ENCODE measurements around the gene CADPS. TPM values are rescaled to one million over a fixed set of nuclear protein-coding genes. Genes with fewer than 3 reads are reported as not detected.

CADPS gene
- polyA plus RNA-seq, 3 donors = 1.2 to 3.8 (median 1.9) TPM

- peak; percentile 37 to 70 (median 56) for DNase-seq (ENCODE audit: extremely low read depth in 1 of 11, low read depth in 9 of 11, low spot score in 4 of 11)
Measured at GRCh38 chr3:62876064-62876463, 848 bp upstream of the CADPS start.

- no peak for DNase-seq (ENCODE audit: extremely low read depth in 1 of 11, low read depth in 9 of 11, low spot score in 4 of 11)
Measured at GRCh38 chr3:62875558-62876002, 364 bp upstream of the CADPS start.

- DNase-seq (ENCODE audit: extremely low read depth in 1 of 11, low read depth in 9 of 11, low spot score in 4 of 11) = peak in 1 of 11 donors; percentile 32
Measured at GRCh38 chr3:62873761-62874710, 1.2 kb downstream of the CADPS start.

GRCh38 chr3:62873451-62873760 lies 1.8 kb downstream of the CADPS start:
- no peak for DNase-seq (ENCODE audit: extremely low read depth in 1 of 11, low read depth in 9 of 11, low spot score in 4 of 11)

GRCh38 chr3:62872318-62872717 lies 2.9 kb downstream of the CADPS start:
- DNase-seq (ENCODE audit: extremely low read depth in 1 of 11, low read depth in 9 of 11, low spot score in 4 of 11) = no peak

- DNase-seq (ENCODE audit: extremely low read depth in 1 of 11, low read depth in 9 of 11, low spot score in 4 of 11) = no peak
Measured at GRCh38 chr3:62870321-62870720, 4.9 kb downstream of the CADPS start.

GRCh38 chr3:62863648-62864047 lies 11.6 kb downstream of the CADPS start:
- no peak for DNase-seq (ENCODE audit: extremely low read depth in 1 of 11, low read depth in 9 of 11, low spot score in 4 of 11)

- no peak for DNase-seq (ENCODE audit: extremely low read depth in 1 of 11, low read depth in 9 of 11, low spot score in 4 of 11)
Measured at GRCh38 chr3:62859203-62859791, 15.9 kb downstream of the CADPS start.

- no peak for DNase-seq (ENCODE audit: extremely low read depth in 1 of 11, low read depth in 9 of 11, low spot score in 4 of 11)
Measured at GRCh38 chr3:62845996-62846395, 29.2 kb downstream of the CADPS start.

- DNase-seq (ENCODE audit: extremely low read depth in 1 of 11, low read depth in 9 of 11, low spot score in 4 of 11) = no peak
Measured at GRCh38 chr3:62843508-62843907, 31.7 kb downstream of the CADPS start.

GRCh38 chr3:62839748-62840147 lies 35.5 kb downstream of the CADPS start:
- no peak for DNase-seq (ENCODE audit: extremely low read depth in 1 of 11, low read depth in 9 of 11, low spot score in 4 of 11)

GRCh38 chr3:62837145-62837787 lies 38.0 kb downstream of the CADPS start:
- DNase-seq (ENCODE audit: extremely low read depth in 1 of 11, low read depth in 9 of 11, low spot score in 4 of 11) = no peak

GRCh38 chr3:62835554-62836236 lies 39.5 kb downstream of the CADPS start:
- DNase-seq (ENCODE audit: extremely low read depth in 1 of 11, low read depth in 9 of 11, low spot score in 4 of 11) = no peak

GRCh38 chr3:62833538-62833937 lies 41.7 kb downstream of the CADPS start:
- DNase-seq (ENCODE audit: extremely low read depth in 1 of 11, low read depth in 9 of 11, low spot score in 4 of 11) = no peak

GRCh38 chr3:62832553-62832952 lies 42.7 kb downstream of the CADPS start:
- DNase-seq (ENCODE audit: extremely low read depth in 1 of 11, low read depth in 9 of 11, low spot score in 4 of 11) = peak in 1 of 11 donors; percentile 5

- DNase-seq (ENCODE audit: extremely low read depth in 1 of 11, low read depth in 9 of 11, low spot score in 4 of 11) = no peak
Measured at GRCh38 chr3:62830727-62831322, 44.4 kb downstream of the CADPS start.

- DNase-seq (ENCODE audit: extremely low read depth in 1 of 11, low read depth in 9 of 11, low spot score in 4 of 11) = no peak
Measured at GRCh38 chr3:62827550-62827949, 47.7 kb downstream of the CADPS start.

- DNase-seq (ENCODE audit: extremely low read depth in 1 of 11, low read depth in 9 of 11, low spot score in 4 of 11) = no peak
Measured at GRCh38 chr3:62824965-62825592, 50.1 kb downstream of the CADPS start.

Data from renal cortex interstitium (tissue), 11 donors.